CD4-positive, alpha-beta T cell treated with Interleukin-12 subunit alpha and Interleukin-12 subunit beta, for 1 hour (primary cell): ENCODE data around the gene ALDH4A1.
A peak's percentile ranks its signal among the peaks of the same experiment; 100 is the strongest.

ENCODE experiments used
- DNase-seq: peaks from one replicate; pipeline ENCODE4 v3.0.0-alpha.2; 2020

ALDH4A1 gene

GRCh38 chr1:18922319-18922726, 20.0 kb upstream of the ALDH4A1 start:
- no peak for DNase-seq

- no peak for DNase-seq
Measured at GRCh38 chr1:18921516-18922251, 19.3 kb upstream of the ALDH4A1 start.

DNA sequence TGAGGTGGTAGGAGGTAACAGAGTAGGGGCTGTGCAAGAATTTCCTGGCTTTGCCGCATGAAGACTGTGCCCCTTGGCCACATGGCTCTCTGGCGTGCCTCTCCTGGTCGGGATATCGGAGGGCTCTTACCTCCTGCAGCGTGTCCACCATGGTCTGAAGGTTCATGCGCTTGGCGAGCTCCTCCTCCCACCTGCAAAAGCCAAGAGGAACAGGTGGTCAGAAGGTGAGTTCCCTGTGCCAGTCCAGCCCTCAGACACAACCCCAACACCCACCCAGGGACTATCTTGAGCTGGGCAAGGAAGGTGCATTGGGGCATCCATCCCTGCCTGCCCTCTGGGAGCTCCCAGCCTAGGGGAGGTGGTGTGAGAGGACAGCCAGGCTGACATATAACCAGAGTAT, 18.6 kb upstream of the ALDH4A1 start:
- DNase-seq: no peak

DNA sequence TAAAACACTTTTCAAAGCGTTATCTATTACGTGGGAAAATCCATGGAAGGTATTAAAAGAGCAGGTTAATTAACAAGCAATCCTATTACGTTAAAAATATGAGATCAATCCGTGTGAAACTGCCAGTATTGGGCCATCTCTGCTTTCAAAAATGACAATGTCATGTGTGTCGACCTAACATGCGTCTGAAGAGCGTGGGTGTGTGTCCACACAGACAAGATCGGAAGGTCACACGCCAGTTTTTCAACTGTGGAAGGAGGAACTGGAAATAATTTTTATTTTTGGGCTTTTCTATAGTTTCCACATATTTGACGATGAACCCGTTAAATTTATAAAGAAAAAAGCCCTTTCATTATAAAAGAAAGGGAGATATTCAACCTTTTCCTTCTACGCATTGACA, 17.6 kb upstream of the ALDH4A1 start:
- no peak for DNase-seq

GRCh38 chr1:18919197-18919905, 17.0 kb upstream of the ALDH4A1 start:
- no peak for DNase-seq

- no peak for DNase-seq
Measured at GRCh38 chr1:18918417-18918816, 16.1 kb upstream of the ALDH4A1 start.

DNA sequence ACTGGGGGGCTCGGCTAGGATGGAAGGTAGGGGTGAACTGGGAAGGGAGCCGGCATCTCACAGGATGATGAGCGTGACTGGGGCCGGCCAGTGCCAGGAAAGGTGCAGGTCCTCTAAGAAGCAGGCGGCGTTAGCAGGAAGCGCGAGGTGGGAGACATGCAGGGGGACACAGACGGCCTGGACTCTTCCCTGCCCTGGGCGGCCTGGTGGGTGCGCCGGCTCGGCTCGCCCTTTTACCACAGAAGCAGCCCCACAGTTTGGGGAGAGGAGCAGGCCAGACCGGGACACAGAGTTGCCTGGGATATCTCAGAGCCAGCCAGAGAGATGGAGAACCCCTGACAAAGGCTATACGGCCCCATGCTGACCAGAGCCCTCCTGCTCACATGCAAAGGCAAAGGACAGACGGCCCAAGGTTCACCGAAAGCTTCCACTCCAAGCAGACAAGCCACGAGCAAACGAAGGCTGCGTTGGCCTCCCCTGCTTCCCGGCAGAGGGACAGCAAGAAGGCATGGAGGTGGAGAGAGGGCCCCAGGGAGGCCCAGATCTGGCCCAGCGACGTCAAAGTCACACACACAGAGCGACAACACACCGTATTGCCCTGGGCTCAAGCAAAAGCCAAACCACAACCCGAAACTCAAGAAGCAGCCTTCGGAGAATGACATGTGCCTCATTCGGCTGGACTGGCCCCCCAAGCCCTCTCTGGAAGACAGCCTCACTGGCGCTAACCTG, 14.9 kb upstream of the ALDH4A1 start:
- DNase-seq: no peak

GRCh38 chr1:18915341-18915740, 13.0 kb upstream of the ALDH4A1 start:
- no peak for DNase-seq

DNA sequence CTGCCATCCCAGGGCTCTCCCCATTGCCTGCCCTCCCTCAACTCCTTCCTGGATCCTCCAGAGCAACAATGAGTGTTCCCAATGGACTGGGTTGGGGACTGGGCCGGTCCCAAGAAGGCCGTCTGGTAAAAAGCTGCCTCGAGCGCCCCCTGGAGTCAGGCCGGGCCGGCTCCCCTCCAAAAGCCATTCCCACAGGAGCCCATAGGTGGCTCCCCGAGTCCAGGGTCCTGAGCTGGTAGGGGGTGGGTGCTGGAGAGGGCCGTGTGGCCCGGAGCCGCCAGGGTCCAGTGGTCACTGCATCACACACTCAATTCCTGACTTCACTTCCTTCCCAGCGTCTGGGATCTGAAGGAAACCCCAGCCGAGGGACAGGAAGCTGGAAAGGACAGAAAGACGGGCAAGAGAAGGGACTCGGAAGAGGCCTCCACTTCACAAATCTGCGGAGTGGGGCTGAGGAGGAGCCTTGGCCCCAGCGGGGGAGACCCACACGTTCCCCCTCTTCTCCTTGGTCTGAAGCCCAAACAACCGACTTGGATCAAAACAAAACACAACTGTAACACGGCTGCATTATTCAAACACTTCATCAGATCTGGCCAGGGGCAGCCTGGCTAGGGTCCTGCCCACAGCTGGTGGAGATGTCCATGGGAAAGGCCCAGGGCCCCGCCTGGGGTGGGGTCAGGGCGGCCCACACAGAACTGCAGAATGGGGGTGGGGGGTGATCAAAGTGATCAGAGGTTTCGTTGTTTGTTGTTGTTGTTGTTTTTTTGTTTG, 10.9 kb upstream of the ALDH4A1 start:
- peak; percentile 76 for DNase-seq

- no peak for DNase-seq
Measured at GRCh38 chr1:18912550-18912949, 10.2 kb upstream of the ALDH4A1 start.

DNA sequence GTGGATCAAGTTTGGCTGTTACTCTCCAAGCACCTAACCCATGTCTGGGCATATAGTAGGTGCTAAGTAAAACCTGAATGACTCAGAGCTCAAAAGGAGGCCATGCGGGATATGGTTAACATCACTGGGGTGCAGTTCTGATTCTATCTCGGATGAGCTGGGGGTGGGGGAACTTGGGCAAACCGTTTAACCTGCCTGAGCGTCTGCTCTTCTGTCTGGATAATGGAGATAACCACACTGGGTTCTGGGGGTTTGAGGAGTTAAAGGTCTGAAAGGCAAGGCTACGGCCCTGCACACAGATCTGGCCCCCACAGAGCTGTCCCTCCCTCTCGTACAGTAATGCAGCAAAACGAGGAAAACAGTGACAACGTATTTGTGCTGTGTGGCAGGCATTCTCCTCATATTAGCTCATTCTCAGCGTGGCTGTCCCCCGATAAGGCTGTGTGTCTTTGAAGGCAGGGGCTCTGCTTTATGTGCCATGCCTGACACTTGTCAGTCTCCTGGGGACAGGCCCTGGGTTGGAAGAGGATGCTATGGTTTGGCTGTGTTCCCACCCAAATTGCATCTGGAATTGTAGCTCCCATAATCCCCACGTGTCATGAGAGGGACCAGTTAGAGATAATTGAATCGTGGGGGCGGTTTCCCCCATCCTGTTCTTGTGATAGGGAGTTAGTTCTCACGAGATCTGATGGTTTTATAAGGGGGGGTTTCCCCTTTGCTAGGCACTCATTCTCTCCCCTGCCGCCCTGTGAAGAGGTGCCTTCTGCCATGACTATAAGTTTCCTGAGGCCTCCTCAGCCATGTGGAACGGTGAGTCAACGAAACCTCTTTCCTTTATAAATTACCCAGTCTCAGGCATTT, 6.8 kb upstream of the ALDH4A1 start:
- DNase-seq: no peak

- no peak for DNase-seq
Measured at GRCh38 chr1:18907917-18908845, 5.8 kb upstream of the ALDH4A1 start.

- DNase-seq: peak; percentile 82
Measured at GRCh38 chr1:18907021-18907916, 4.9 kb upstream of the ALDH4A1 start.

GRCh38 chr1:18903291-18903756, 969 bp upstream of the ALDH4A1 start:
- no peak for DNase-seq

GRCh38 chr1:18901952-18902522, 318 bp downstream of the ALDH4A1 start:
- DNase-seq: no peak

GRCh38 chr1:18901147-18901951, 1.0 kb downstream of the ALDH4A1 start:
- DNase-seq: no peak

DNA sequence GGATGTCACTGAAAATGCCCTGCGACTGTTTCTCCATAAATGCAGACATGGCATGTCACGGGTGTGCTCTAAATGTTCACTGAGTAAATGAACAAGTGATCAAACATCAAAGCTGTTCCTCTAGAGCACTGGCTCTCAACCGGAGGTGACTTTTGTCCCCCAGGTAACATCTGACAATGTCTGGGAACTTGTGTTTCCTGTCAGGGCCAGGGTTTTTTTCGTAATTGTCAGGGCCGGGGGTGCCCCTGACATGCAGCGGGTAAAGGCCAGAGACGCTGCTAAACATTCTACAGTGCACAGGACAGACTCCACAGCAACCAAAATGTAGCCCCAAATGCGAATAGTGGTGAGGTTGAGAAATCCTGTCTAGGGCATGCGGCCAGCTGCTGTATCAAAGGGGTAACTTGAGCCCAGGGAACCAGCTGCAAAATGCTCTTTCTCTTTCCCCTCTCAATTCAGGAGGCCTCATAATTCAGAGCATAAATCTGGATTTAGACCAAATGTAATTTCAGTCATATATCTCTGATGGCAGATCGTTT, 2.0 kb downstream of the ALDH4A1 start:
- DNase-seq: no peak
